Activated CD4-positive, alpha-beta T cell treated with anti-CD3 and anti-CD28 coated beads, Interleukin-2, Interleukin-4, amounts not matched to agents 100 ng/mL and 50 ng/mL, durations not matched to agents 16 hours and 8 hours (primary cell): ENCODE data around the gene MAGI3.
"Not testable (repeated sequence)": the region's sequence is repeated elsewhere in the genome, so short reads cannot be mapped to it uniquely, and the experiment has no call there.

Experiments used
- DNase-seq: peaks from one replicate; pipeline ENCODE4 v3.0.0-alpha.2; 2020; ENCODE audit warnings: low spot score

MAGI3 gene

DNA sequence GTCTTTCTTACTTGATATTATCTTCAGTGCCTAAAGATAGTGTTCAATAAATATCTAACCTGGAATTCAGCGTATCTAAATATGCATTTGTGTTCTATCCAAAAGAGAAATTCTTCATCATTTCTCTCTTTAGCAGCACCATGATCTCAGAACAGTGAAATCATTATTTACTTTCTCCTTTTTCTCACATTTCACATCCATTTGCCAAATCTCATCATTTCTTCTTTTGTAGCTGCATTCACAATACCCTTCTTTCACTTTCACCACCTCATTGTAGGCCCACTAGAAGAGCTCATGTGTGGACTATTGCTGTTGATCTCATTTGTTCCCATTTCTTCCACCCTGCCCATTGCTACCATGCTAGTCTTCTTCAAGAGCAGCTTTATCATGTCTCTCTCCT lies 191.0 kb downstream of the MAGI3 start:
- DNase-seq, result no peak

DNA sequence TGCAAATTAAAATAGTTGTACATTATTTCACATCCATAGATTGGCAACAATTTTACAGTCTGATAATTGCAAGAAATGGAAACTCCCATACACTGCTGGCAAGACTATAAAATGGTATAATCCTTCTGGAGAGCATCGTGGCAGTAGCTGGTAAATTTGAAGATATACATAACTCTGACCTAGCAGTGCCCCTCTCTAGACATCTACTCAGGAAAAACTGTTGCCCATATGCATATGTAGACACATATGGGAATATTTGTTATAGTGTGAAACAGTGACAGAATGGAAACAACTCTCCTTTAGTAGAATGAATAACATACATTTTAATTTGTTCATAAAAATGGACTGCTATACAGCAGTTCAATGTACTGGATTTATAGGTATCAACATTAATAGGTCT lies 191.8 kb downstream of the MAGI3 start:
- no peak for DNase-seq

- DNase-seq, result no peak
Measured at GRCh38 chr1:113587475-113587874, 197.2 kb downstream of the MAGI3 start.

DNA sequence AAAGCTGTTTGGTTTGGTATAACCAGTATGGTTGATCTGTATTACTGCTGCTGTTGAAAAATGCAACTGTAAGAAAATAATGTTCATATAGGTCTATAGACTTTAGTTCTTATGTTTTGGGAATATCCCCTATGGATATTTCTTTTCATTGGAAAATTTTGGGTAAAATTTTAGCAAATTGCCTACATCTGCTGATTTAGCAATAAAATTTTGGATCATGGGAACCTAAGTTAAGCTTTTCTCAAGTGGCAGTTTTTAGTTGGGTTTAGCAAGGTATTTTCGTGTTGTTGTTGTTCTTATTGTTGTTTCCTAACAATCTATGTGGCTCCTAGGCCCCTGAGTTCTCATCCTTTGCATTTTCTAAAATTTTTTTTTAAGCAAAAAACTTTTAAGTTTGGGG lies 201.9 kb downstream of the MAGI3 start:
- no peak for DNase-seq

DNA sequence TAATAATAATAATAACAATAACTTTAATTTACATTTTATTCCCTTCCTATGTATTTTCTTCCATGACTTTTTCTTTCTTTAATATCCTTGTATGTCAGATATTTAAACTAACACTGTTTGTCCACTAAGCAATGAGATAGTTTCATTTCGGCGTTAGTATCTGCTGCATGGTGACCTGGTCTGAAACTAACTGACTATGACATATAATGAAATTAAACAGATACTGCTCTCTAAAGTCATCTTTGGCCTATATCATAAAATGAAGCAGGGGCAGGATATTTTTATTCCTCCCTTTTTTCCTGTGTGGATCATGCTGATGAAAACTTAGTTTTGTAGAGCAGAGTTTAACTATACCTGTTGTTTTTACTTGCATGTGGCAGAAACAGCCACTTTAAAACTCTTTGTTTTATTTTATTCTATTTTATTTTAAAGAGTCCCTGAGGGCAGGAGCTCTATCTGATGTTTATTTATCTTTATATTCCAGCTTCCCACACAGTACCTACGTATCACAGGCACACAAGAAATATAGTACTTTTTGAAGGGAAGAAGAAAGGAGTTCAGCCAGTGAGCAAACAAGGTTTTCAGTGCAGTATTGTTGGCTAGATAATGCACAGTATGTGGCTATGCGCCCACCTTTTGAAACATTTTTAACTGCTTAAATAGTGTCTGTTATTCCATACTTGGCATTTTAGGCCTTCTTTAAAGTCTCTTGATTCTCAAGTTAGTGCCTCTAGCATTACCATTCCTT lies 203.4 kb downstream of the MAGI3 start:
- DNase-seq, result no peak

DNA sequence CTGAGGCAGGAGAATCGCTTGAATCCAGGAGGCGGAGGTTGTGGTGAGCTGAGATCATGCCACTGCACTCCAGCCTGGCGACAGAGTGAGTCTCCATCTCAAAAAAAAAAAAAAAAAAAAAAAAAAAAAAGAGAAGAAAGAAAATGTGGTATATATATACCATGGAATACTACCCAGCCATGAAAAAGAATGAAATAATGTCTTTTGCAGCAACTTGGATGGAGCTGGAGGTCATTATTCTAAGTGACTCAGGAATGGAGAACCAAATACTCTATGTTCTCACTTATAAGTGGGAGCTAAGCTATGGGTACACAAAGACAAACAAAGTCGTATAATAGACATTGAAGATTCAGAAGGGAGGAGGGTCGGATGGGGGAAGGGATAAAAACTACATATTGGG lies 214.2 kb downstream of the MAGI3 start:
- DNase-seq, result not testable (repeated sequence)

DNA sequence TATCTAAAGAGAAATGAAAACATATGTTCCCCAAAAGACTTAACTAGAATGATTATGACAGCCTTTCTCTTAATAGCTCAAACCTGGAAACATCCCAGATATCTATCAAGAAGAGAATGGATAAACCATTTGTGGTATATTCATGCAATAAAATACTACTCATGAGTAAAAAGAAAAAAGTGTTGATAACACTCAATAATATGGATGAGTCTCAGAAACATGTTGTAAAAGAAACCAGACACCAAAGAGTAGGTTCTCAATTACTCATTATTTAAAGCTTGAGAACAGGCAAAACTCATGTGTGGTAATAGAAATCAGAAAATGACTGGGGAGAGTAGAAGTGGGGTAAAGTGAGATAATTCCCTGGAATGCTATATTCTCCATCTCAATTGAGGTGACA lies 214.8 kb downstream of the MAGI3 start:
- DNase-seq, result no peak

DNA sequence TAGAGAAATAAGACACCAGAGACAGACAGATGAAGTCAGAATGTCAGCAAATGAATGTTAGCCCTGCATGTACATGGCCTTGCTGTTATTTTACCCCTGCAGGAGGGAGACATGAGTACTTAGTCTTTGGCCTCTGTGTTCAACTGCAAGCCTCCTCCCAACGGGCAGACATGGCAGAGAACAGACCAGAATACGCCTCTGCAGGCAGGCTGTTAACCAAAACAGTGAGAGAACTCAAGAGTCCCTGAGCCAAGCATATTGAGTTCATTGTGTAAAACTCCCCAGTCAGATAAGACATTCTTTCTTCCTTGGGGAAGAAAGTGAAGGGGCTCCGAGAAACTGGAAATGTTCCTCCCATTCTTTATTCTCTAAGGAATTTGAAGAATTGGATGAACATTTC lies 218.1 kb downstream of the MAGI3 start:
- DNase-seq, result no peak

GRCh38 chr1:113610372-113610771 lies 220.1 kb downstream of the MAGI3 start:
- DNase-seq, result no peak

GRCh38 chr1:113615425-113615824 lies 225.1 kb downstream of the MAGI3 start:
- peak; percentile 3 for DNase-seq

- no peak for DNase-seq
Measured at GRCh38 chr1:113616156-113616555, 225.8 kb downstream of the MAGI3 start.

DNA sequence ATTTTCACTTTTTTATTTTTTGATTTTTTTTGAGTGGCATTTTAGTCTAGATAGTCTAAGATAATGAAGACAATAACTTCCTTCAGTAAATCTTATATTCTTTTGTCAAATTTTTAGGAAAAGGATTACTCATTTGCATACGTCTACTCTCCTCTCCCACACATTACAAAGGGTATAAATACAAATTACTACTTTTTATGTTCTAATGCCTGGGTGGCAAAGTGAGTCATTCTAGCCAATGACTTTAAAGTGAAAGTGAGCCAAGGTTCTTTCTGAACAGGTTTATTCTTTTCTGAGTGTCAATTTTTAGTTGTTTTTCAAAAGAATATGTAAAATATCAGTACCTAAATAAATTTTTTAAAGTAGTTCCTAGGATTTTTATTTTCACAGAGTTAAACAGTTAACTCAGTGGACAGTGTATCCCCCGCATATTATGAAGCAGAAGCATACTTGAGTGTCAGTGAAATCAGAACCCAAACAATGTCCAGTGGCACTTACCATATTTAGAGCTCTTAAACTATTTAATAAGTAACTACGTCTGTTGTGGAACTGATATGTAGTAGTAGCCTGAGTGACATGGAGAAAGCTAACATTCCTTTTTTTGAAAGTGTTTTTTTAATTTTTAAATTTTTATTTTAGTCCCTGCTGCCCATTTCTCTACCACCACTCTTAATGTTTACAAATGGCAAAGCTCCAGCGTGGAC lies 227.3 kb downstream of the MAGI3 start:
- DNase-seq, result no peak

DNA sequence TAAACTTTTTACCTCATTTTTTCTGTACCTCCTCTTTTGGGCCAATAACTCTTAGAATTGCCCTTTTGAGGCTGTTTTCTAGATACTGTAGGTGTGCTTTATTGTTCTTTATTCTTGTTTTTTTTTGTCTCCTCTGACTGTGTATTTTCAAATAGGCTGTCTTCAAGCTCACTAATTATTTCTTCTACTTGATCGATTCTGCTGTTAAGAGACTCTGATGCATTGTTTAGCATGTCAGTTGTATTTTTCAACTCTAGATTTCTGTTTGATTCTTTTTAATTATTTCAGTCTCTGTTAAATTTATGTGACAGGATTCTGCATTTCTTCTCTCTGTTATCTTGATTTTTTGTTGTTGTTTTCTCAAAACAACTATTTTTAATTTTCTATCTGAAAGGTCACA lies 238.7 kb downstream of the MAGI3 start:
- no peak for DNase-seq

- DNase-seq, result no peak
Measured at GRCh38 chr1:113630340-113631327, 240.3 kb downstream of the MAGI3 start.

- DNase-seq, result no peak
Measured at GRCh38 chr1:113641396-113641795, 251.1 kb downstream of the MAGI3 start.

DNA sequence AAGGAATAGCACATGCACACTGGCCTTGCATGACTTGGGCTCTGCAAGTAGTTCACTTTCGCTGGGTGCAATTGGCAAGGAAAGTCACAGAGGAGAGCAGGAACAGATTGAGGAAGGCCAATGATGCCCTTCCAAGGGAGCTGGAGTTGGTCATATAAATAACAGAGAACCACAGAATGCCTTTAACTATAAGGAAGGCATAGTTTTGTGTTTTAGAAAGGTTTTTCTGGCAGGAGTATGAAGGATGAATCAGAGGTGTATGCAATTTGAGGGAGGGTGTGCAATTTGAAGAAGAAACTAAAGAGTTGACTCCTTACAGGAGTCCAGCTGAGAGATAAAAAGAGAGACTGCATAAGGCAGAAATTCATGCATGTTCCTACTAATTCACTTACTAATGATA lies 256.8 kb downstream of the MAGI3 start:
- DNase-seq, result no peak

- DNase-seq, result no peak
Measured at GRCh38 chr1:113648478-113648877, 258.2 kb downstream of the MAGI3 start.

DNA sequence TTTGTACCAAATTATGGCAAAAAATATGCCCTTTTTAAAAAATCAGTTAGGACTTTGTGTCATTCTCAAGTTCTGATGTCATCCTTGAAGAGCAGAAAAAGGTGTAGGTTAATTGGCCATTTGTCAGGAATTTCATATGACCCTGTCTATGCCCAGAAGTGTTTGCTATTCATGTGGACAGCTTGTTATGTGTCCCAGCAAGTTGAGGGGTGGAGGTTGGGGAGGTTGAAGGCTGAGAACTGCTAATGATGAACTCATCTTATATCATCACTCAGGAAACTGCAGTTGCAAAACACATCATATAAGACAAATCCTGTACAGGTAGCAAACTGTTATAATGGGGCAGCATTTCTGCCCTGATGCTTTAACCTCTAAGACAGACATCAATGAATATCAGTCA lies 262.5 kb downstream of the MAGI3 start:
- no peak for DNase-seq

DNA sequence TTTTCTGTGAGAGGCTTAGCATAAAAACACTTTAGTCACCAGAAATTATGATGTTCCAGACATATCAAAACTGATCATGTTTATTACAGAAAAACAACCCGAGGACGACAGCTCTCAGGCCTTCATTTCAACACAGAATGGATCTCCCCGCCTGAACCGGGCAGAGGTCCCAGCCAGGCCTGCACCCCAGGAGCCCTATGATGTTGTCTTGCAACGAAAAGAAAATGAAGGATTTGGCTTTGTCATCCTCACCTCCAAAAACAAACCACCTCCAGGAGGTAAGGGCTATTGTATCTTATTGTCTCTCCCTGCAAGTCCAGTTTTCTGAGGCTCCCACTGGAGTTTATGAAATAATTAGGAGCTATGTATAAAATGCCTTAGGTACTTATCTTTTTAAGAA lies 263.4 kb downstream of the MAGI3 start:
- no peak for DNase-seq

GRCh38 chr1:113654883-113655282 lies 264.6 kb downstream of the MAGI3 start:
- no peak for DNase-seq

DNA sequence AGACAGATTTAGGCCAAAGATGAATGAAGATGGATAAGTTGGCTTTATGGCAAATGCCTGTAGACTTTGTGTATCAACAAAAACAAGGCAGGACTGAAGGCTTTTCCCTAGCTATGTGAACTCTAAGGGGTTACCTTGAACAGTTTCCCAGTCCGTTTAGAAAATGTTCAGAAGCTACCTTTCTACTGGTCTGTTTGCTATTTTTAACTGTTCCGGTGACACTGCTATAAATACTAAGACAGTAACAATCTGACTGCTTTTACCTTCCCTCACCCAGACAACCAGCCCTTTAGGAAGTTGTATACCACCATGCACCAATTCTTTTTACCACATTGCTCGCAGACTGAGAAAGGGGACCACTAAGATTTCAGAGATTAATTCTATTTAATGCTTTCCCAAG lies 266.8 kb downstream of the MAGI3 start:
- DNase-seq, result no peak

DNA sequence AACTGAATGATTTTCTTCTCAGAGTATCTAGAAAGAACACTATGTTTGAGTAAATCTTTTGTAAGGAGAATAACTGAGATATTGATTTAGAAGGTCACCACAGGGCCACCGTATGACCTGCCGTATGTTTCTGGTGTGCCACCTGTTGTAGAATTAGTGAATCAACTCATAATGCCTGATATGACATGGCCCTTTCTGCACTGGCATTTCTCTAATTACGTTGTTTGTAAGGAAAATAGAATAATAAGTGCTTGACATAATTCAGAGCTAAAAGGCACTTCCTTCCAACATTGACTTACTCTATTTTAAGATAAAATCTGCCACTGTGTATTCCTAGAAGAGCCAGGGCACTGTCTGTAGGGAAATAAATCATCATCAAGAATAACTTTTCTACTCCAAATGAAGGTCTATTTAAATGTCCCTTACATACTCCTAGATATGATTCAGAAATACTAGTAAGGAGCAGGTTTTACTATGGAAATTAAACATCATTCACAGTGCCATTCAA lies 267.3 kb downstream of the MAGI3 start:
- no peak for DNase-seq
